GM13977 (cell line): ENCODE data around the gene MAD1L1.

Experiments used
- DNase-seq: peaks from one replicate; pipeline ENCODE4 v3.0.0; 2012; ENCODE audit warnings: low spot score
- in situ Hi-C: fragments of 300-500 bp; cut with MboI; formaldehyde crosslinking; loops from one replicate; pipeline ENCODE4 v1.12.0; 2022; ENCODE audit warnings: low sequenced_read_pairs, low pct_unique_long_range_greater_than_20kb, mixed read lengths, inconsistent platforms; ENCODE audit not compliant: unreplicated experiment
- TF ChIP-seq, protein P1 (sequence below): IDR thresholded peaks from 2 replicates; pipeline ENCODE4 v1.5.1; 2012; ENCODE audit warnings: mild to moderate bottlenecking, control low read depth; ENCODE audit not compliant: insufficient read depth; ENCODE audit errors: extremely low read depth, missing control alignments

Gene MAD1L1

GRCh38 chr7:1987591-1988532, 244.9 kb downstream of the MAD1L1 start:
- DNase-seq = no peak
- in situ Hi-C loops = no loop called here
- TF ChIP-seq, protein P1, sequence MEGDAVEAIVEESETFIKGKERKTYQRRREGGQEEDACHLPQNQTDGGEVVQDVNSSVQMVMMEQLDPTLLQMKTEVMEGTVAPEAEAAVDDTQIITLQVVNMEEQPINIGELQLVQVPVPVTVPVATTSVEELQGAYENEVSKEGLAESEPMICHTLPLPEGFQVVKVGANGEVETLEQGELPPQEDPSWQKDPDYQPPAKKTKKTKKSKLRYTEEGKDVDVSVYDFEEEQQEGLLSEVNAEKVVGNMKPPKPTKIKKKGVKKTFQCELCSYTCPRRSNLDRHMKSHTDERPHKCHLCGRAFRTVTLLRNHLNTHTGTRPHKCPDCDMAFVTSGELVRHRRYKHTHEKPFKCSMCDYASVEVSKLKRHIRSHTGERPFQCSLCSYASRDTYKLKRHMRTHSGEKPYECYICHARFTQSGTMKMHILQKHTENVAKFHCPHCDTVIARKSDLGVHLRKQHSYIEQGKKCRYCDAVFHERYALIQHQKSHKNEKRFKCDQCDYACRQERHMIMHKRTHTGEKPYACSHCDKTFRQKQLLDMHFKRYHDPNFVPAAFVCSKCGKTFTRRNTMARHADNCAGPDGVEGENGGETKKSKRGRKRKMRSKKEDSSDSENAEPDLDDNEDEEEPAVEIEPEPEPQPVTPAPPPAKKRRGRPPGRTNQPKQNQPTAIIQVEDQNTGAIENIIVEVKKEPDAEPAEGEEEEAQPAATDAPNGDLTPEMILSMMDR = no peak

GRCh38 chr7:1987084-1987535, 245.6 kb downstream of the MAD1L1 start:
- TF ChIP-seq, protein P1 = no peak
- DNase-seq = no peak
- in situ Hi-C loops = no loop called here

- no peak for DNase-seq
- TF ChIP-seq, protein P1 = no peak
- in situ Hi-C loops = no loop called here
Measured at GRCh38 chr7:1986366-1987083, 246.2 kb downstream of the MAD1L1 start.

- in situ Hi-C loops = no loop called here
- DNase-seq = no peak
- TF ChIP-seq, protein P1 = no peak
Measured at GRCh38 chr7:1985936-1986335, 246.8 kb downstream of the MAD1L1 start.

- TF ChIP-seq, protein P1 = no peak
- no peak for DNase-seq
- in situ Hi-C loops = no loop called here
Measured at GRCh38 chr7:1985042-1985441, 247.7 kb downstream of the MAD1L1 start.

GRCh38 chr7:1981878-1982230, 250.9 kb downstream of the MAD1L1 start:
- in situ Hi-C loops = no loop called here
- TF ChIP-seq, protein P1 = no peak
- no peak for DNase-seq
